ENCODE measurements around the gene PPP2R2C. TPM values are rescaled to one million over a fixed set of nuclear protein-coding genes. Genes with fewer than 3 reads are reported as not detected.

Gene PPP2R2C
- total RNA-seq, 2 experiments from 2014 or later = not detected

GRCh38 chr4:6465955-6466354 lies 6.5 kb downstream of the PPP2R2C start:
- DNase-seq (ENCODE audit: low spot score) = no peak
- Histone ChIP-seq H3K36me3 (ENCODE audit: insufficient read depth, low read length) (no peaks in the 10 kb centered on the region), H3K9me2 (ENCODE audit: insufficient read depth, low read length) (no peaks in the 10 kb centered on the region), H3K4me2 (ENCODE audit: low read length) (no peak overlapping the region), H2AFZ (ENCODE audit: low read length) (no peak overlapping the region), H3K27ac (ENCODE audit: low read depth, low read length, poor library complexity, severe bottlenecking) (no peak overlapping the region), H3K9me3 (ENCODE audit: low read length) (no peaks in the 10 kb centered on the region), H3K79me2 (ENCODE audit: insufficient read depth, low read depth, low read length) (no peaks in the 10 kb centered on the region), H3K4me1 (ENCODE audit: insufficient read depth, low read length, poor library complexity, severe bottlenecking) (no peaks in the 10 kb centered on the region), H3K4me3 (ENCODE audit: low read depth, low read length, poor library complexity, severe bottlenecking) (no peak overlapping the region), H4K20me1 (ENCODE audit: insufficient read depth, low read length) (no peaks in the 10 kb centered on the region)
- TF ChIP-seq CTCF (conservative IDR thresholded peaks at IDR 0.05; ENCODE audit: low read length) (no peak), EZH2phosphoT487 (IDR thresholded peaks at IDR 0.05; ENCODE audit: borderline replicate concordance, low read depth, low read length) (no peak)
- BruUV-seq (replicated peaks) = no TSS peak
- ChIA-PET CTCF (ENCODE audit: unreplicated experiment) (no interaction called here), POLR2A (no interaction called here)
- intact Hi-C loops (cut with micrococcal nuclease; ENCODE audit: unreplicated experiment) = no loop called here

- no peak overlapping the region for H2AFZ ChIP-seq (ENCODE audit: low read length)
- H3K79me2 ChIP-seq (ENCODE audit: insufficient read depth, low read depth, low read length) = no peaks in the 10 kb centered on the region
- H3K36me3 ChIP-seq (ENCODE audit: insufficient read depth, low read length) = no peaks in the 10 kb centered on the region
- H3K4me2 ChIP-seq (ENCODE audit: low read length) = no peak overlapping the region
- H3K4me3 ChIP-seq (ENCODE audit: low read depth, low read length, poor library complexity, severe bottlenecking) = no peak overlapping the region
- no peaks in the 10 kb centered on the region for H4K20me1 ChIP-seq (ENCODE audit: insufficient read depth, low read length)
- POLR2A ChIA-PET = no interaction called here
- no peaks in the 10 kb centered on the region for H3K9me2 ChIP-seq (ENCODE audit: insufficient read depth, low read length)
- CTCF ChIA-PET (ENCODE audit: unreplicated experiment) = no interaction called here
- TF ChIP-seq EZH2phosphoT487 (IDR thresholded peaks at IDR 0.05; ENCODE audit: borderline replicate concordance, low read depth, low read length) (no peak), CTCF (conservative IDR thresholded peaks at IDR 0.05; ENCODE audit: low read length) (no peak)
- peak; percentile 2 for DNase-seq (ENCODE audit: low spot score)
- H3K27ac ChIP-seq (ENCODE audit: low read depth, low read length, poor library complexity, severe bottlenecking) = no peak overlapping the region
- H3K9me3 ChIP-seq (ENCODE audit: low read length) = no peaks in the 10 kb centered on the region
- no TSS peak for BruUV-seq (replicated peaks)
- H3K4me1 ChIP-seq (ENCODE audit: insufficient read depth, low read length, poor library complexity, severe bottlenecking) = no peaks in the 10 kb centered on the region
- intact Hi-C loops (cut with micrococcal nuclease; ENCODE audit: unreplicated experiment) = no loop called here
Measured at GRCh38 chr4:6464842-6465588, 7.4 kb downstream of the PPP2R2C start.

All from OCI-LY7 (cell line).